HepG2 (cell line): ENCODE results near the gene CIB1.

Experiments
- AGO2 ChIP-seq: fragments of 200-400 bp; formaldehyde crosslinking; optimal IDR thresholded peaks from 2 replicates; pipeline ENCODE3; 2017; ENCODE audit warnings: mild to moderate bottlenecking, low read depth, low read length, moderate library complexity
- CTCF ChIP-seq: sonication (generic); formaldehyde crosslinking; IDR thresholded peaks from 2 replicates; pipeline ENCODE4 v1.5.0; 2020; ENCODE audit warnings: mild to moderate bottlenecking, missing genetic modification reagents, moderate library complexity
- EZH2 ChIP-seq: conservative IDR thresholded peaks from 2 replicates; pipeline ENCODE4 v1.6.1; 2012; ENCODE audit warnings: mild to moderate bottlenecking, low read depth, low read length, moderate library complexity
- FOXK1 ChIP-seq: sonication (generic); formaldehyde crosslinking; IDR thresholded peaks from 2 replicates; pipeline ENCODE4 v1.4.0; 2020; ENCODE audit warnings: low read depth, missing genetic modification reagents, borderline replicate concordance
- GTF2F1 ChIP-seq: fragments of 150-350 bp; IDR thresholded peaks from 2 replicates; pipeline ENCODE4 v1.6.1; 2014; ENCODE audit warnings: low read length
- HNRNPLL ChIP-seq: fragments of 200-400 bp; formaldehyde crosslinking; IDR thresholded peaks from 2 replicates; pipeline ENCODE4 v1.6.1; 2017; ENCODE audit warnings: mild to moderate bottlenecking, low read depth, low read length; ENCODE audit not compliant: poor library complexity, severe bottlenecking
- MAFK ChIP-seq, 2 experiments: IDR thresholded peaks in 1 of 2; conservative IDR thresholded peaks in 1 of 2; 2 replicates each; pipeline ENCODE4 v1.6.1; 2011; ENCODE audit warnings: improper control_type of control experiment in 2 of 2, low read length in 2 of 2
- NCOA2 ChIP-seq: sonication (generic); formaldehyde crosslinking; IDR thresholded peaks from 2 replicates; pipeline ENCODE4 v1.8.0; 2022; ENCODE audit warnings: inconsistent platforms
- SP1 ChIP-seq, 2 experiments: fragments of 450-650 bp in 1 of 2; sonication (generic) in 1 of 2; formaldehyde crosslinking in 1 of 2; IDR thresholded peaks; 2 replicates each; pipeline versions ENCODE4 v1.4.0 to v1.6.1; 2016 to 2020; ENCODE audit warnings: missing genetic modification reagents in 1 of 2
- TCF12 ChIP-seq, 2 experiments: fragments of 450-650 bp in 1 of 2; sonication (generic) in 1 of 2; formaldehyde crosslinking in 1 of 2; IDR thresholded peaks; 2 replicates each; pipeline versions ENCODE4 v1.6.1 to v1.8.0; 2017 to 2022; ENCODE audit warnings: antibody characterized with exemption in 1 of 2, mild to moderate bottlenecking in 1 of 2, missing genetic modification reagents in 1 of 2, moderate library complexity in 1 of 2
- ZNF576 ChIP-seq: sonication (generic); formaldehyde crosslinking; IDR thresholded peaks from 2 replicates; pipeline ENCODE4 v1.4.0; 2020; ENCODE audit warnings: mild to moderate bottlenecking, missing genetic modification reagents
- ZNF652 ChIP-seq: IDR thresholded peaks from 2 replicates; pipeline ENCODE4 v1.6.1; 2016; ENCODE audit warnings: low read depth, borderline replicate concordance
- ZNF792 ChIP-seq: IDR thresholded peaks from 2 replicates; pipeline ENCODE4 v1.6.1; 2016
- ZSCAN20 ChIP-seq: sonication (generic); formaldehyde crosslinking; IDR thresholded peaks from 2 replicates; pipeline ENCODE4 v1.4.0; 2020; ENCODE audit warnings: missing genetic modification reagents, mild to moderate bottlenecking, borderline replicate concordance

GRCh38 chr15:90205886-90206285, 27.9 kb downstream of the CIB1 start:
- TF ChIP-seq TCF12 (IDR thresholded peaks at IDR 0.05), result no peak
- TF ChIP-seq TCF12 (CRISPR knock-in tag; IDR thresholded peaks at IDR 0.05), result no peak
- no peak for TF ChIP-seq ZSCAN20
- no peak for TF ChIP-seq MAFK (conservative IDR thresholded peaks at IDR 0.05 in 1 of 2, IDR thresholded peaks at IDR 0.05 in 1 of 2; ENCODE audit: low read length in 2 of 2)
- no peak for TF ChIP-seq GTF2F1
- no peak for TF ChIP-seq FOXK1 (CRISPR knock-in tag)
- no peak for TF ChIP-seq ZNF576 (CRISPR knock-in tag)
- TF ChIP-seq ZNF792, result no peak
- TF ChIP-seq AGO2, result no peak
- no peak for TF ChIP-seq EZH2
- TF ChIP-seq CTCF, result no peak
- TF ChIP-seq NCOA2 (CRISPR knock-in tag), result no peak
- no peak for TF ChIP-seq SP1 (IDR thresholded peaks at IDR 0.05)
- TF ChIP-seq SP1 (CRISPR knock-in tag; IDR thresholded peaks at IDR 0.05), result no peak
- no peak for TF ChIP-seq HNRNPLL
- TF ChIP-seq ZNF652 (CRISPR knock-in tag), result no peak
